Measurements from ENCODE around the gene IQCH.
"Not testable (repeated sequence)": the region's sequence is repeated elsewhere in the genome, so short reads cannot be mapped to it uniquely, and the experiment has no call there.

Gene IQCH

GRCh38 chr15:67254238-67255175, at the start of gene IQCH, which contains the start of gene AAGAB:
Gene IQCH, plus strand, starts transcription at chr15:67254786. Its CDS starts 111 bp downstream, at chr15:67254897.
Gene AAGAB, minus strand, starts transcription at chr15:67254661. Its CDS starts 30 bp downstream, at chr15:67254631.
- peak; percentile 91 to 97 for DNase-seq

- DNase-seq = no peak
Measured at GRCh38 chr15:67207555-67208207, 46.9 kb upstream of the IQCH start.

- no peak for DNase-seq
Measured at GRCh38 chr15:67208396-67208795, 46.2 kb upstream of the IQCH start.

- no peak for DNase-seq
Measured at GRCh38 chr15:67210555-67211168, 43.9 kb upstream of the IQCH start.

GRCh38 chr15:67212684-67213367, 41.8 kb upstream of the IQCH start:
- DNase-seq = no peak

- DNase-seq = no peak
Measured at GRCh38 chr15:67215102-67215501, 39.5 kb upstream of the IQCH start.

- DNase-seq = no peak
Measured at GRCh38 chr15:67216859-67217258, 37.7 kb upstream of the IQCH start.

- DNase-seq = no peak
Measured at GRCh38 chr15:67218428-67218827, 36.2 kb upstream of the IQCH start.

- no peak for DNase-seq
Measured at GRCh38 chr15:67219288-67219687, 35.3 kb upstream of the IQCH start.

- no peak for DNase-seq
Measured at GRCh38 chr15:67224889-67225288, 29.7 kb upstream of the IQCH start.

- no peak for DNase-seq
Measured at GRCh38 chr15:67225336-67225735, 29.2 kb upstream of the IQCH start.

- no peak for DNase-seq
Measured at GRCh38 chr15:67227431-67227830, 27.2 kb upstream of the IQCH start.

GRCh38 chr15:67227846-67228245, 26.7 kb upstream of the IQCH start:
- DNase-seq = no peak

GRCh38 chr15:67228286-67228685, 26.3 kb upstream of the IQCH start:
- DNase-seq = no peak

- no peak for DNase-seq
Measured at GRCh38 chr15:67230504-67230903, 24.1 kb upstream of the IQCH start.

GRCh38 chr15:67232591-67232990, 22.0 kb upstream of the IQCH start:
- no peak for DNase-seq

GRCh38 chr15:67240235-67241131, 14.1 kb upstream of the IQCH start:
- peak in 1 of 2 experiments; percentile 49 for DNase-seq

- no peak for DNase-seq
Measured at GRCh38 chr15:67241132-67241855, 13.3 kb upstream of the IQCH start.

GRCh38 chr15:67242708-67243111, 11.9 kb upstream of the IQCH start:
- no peak for DNase-seq

- DNase-seq = no peak
Measured at GRCh38 chr15:67244971-67245478, 9.6 kb upstream of the IQCH start.

GRCh38 chr15:67246606-67247005, 8.0 kb upstream of the IQCH start:
- DNase-seq = not testable (repeated sequence)

Data from SW 1271 (cell line).